GM23248 (cell line): ENCODE measurements around the gene STOX1. TPM values are rescaled to one million over a fixed set of nuclear protein-coding genes. Genes with fewer than 3 reads are reported as not detected.

Source experiments
- DNase-seq: peaks from one replicate; pipeline ENCODE4 v3.0.0-alpha.2; 2015
- H2AFZ ChIP-seq: fragments of 200-600 bp; sonication (generic); 2 replicates; pipeline ENCODE4 v1.6.1; 2016; ENCODE audit warnings: antibody characterized with exemption
- H3F3A ChIP-seq: fragments of 200-600 bp; sonication (generic); 2 replicates; pipeline ENCODE4 v1.6.1; 2016; ENCODE audit warnings: mild to moderate bottlenecking, antibody characterized with exemption, mixed run types; ENCODE audit not compliant: insufficient read depth
- H3K27ac ChIP-seq: fragments of 200-600 bp; sonication (generic); 2 replicates; pipeline ENCODE4 v1.5.1; 2016; ENCODE audit warnings: mild to moderate bottlenecking
- H3K27me3 ChIP-seq: fragments of 200-600 bp; sonication (generic); replicated peaks from 2 replicates; pipeline ENCODE4 v1.6.1; 2016; ENCODE audit warnings: mild to moderate bottlenecking; ENCODE audit not compliant: insufficient read depth
- H3K36me3 ChIP-seq: fragments of 200-600 bp; sonication (generic); 2 replicates; pipeline ENCODE4 v1.6.1; 2016; ENCODE audit warnings: low read depth, mild to moderate bottlenecking
- H3K4me1 ChIP-seq: fragments of 200-600 bp; sonication (generic); 2 replicates; pipeline ENCODE4 v1.6.1; 2016; ENCODE audit warnings: mild to moderate bottlenecking; ENCODE audit not compliant: insufficient read depth
- H3K4me2 ChIP-seq: fragments of 200-600 bp; sonication (generic); one replicate; pipeline ENCODE4 v1.6.1; 2016; ENCODE audit warnings: mild to moderate bottlenecking; ENCODE audit not compliant: unreplicated experiment
- H3K4me3 ChIP-seq: fragments of 200-600 bp; sonication (generic); 2 replicates; pipeline ENCODE4 v1.5.1; 2016; ENCODE audit warnings: mild to moderate bottlenecking
- H3K79me2 ChIP-seq: fragments of 200-600 bp; sonication (generic); 2 replicates; pipeline ENCODE4 v1.6.1; 2016; ENCODE audit warnings: mild to moderate bottlenecking; ENCODE audit not compliant: insufficient read depth
- H3K9ac ChIP-seq: fragments of 200-600 bp; sonication (generic); 2 replicates; pipeline ENCODE4 v1.6.1; 2016; ENCODE audit warnings: mild to moderate bottlenecking
- H3K9me2 ChIP-seq: fragments of 200-600 bp; sonication (generic); 2 replicates; pipeline ENCODE4 v1.6.1; 2016; ENCODE audit warnings: mixed run types, mild to moderate bottlenecking, moderate library complexity; ENCODE audit not compliant: insufficient read depth
- H3K9me3 ChIP-seq: fragments of 200-600 bp; sonication (generic); one replicate; pipeline ENCODE4 v1.6.1; 2017; ENCODE audit warnings: low read depth
- H4K20me1 ChIP-seq: fragments of 200-600 bp; sonication (generic); 2 replicates; pipeline ENCODE4 v1.6.0; 2016; ENCODE audit not compliant: insufficient read depth
- EZH2 ChIP-seq: fragments of 200-600 bp; sonication (generic); IDR thresholded peaks from 2 replicates; pipeline ENCODE4 v1.6.1; 2018; ENCODE audit warnings: antibody characterized with exemption, mild to moderate bottlenecking; ENCODE audit not compliant: insufficient read depth, poor library complexity, severe bottlenecking
- EZH2phosphoT487 ChIP-seq: fragments of 200-600 bp; sonication (generic); IDR thresholded peaks from 2 replicates; pipeline ENCODE4 v1.6.1; 2018; ENCODE audit warnings: antibody characterized with exemption, moderate library complexity, mild to moderate bottlenecking, low read depth; ENCODE audit not compliant: insufficient read depth
- WGBS, 2 experiments: methylation state at CpG; one replicate each; pipeline ENCODE4 v1.1.6; 2015 to 2017; ENCODE audit warnings: low lambda C conversion rate in 2 of 2, low coverage in 1 of 2; ENCODE audit errors: missing lambda C conversion rate in 2 of 2; 5-methylcytosine and 5-hydroxymethylcytosine counted together
- in situ Hi-C: fragments of 300-500 bp; cut with MboI; formaldehyde crosslinking; loops from 2 replicates; pipeline ENCODE4 v1.15.0; 2020
- polyA plus RNA-seq: library from polyadenylated mRNA; unstranded; fragments of >200 nt; fragmentation: Nextera tagmentation; extraction: Ambion mirVana; gene quantifications from 2 replicates; pipeline ENCODE4 v1.2.1, GENCODE V29; 2016
- total RNA-seq: library from RNA; depleted of rRNA; stranded (reverse); fragments of >200 nt; shearing (Covaris generic); gene quantifications from 2 replicates; pipeline ENCODE4 v1.2.3, GENCODE V29; 2014

The STOX1 gene
- total and polyA plus RNA-seq, 2 experiments from 2014 or later: not detected

- in situ Hi-C loops: no loop called here
- H3K27me3 ChIP-seq: no peaks in the 10 kb centered on the region
- H3K4me1 ChIP-seq: peaks cover 15% of the 10 kb centered on the region
- peak overlapping the region; percentile 94 for H3K9ac ChIP-seq
- no peaks in the 10 kb centered on the region for H3K9me3 ChIP-seq
- peak overlapping the region; percentile 97 for H3K4me2 ChIP-seq
- peak overlapping the region; percentile 97 for H2AFZ ChIP-seq
- H3F3A ChIP-seq: peaks cover 8% of the 10 kb centered on the region
- WGBS, 2 experiments: 2 to 3% methylated on average over 39 to 40 of the region's 40 CpGs
- 0 out of 2 replicates have a peak, but pooled peaks cover 6% of the 10 kb centered on the region for H3K36me3 ChIP-seq
- peak overlapping the region; percentile 98 for H3K27ac ChIP-seq
- H3K4me3 ChIP-seq: peak overlapping the region; percentile 96
- H3K79me2 ChIP-seq: peaks cover 44% of the 10 kb centered on the region
- TF ChIP-seq EZH2phosphoT487 (no peak), EZH2 (no peak)
- H3K9me2 ChIP-seq: no peaks in the 10 kb centered on the region
- no peaks in the 10 kb centered on the region for H4K20me1 ChIP-seq
- DNase-seq: peak; percentile 88
Observed at GRCh38 chr10:68900427-68901104, 73.2 kb downstream of the STOX1 start.

GRCh38 chr10:68901105-68901927, 74.0 kb downstream of the STOX1 start, which contains the start of gene DDX50:
Gene DDX50 (plus strand): TSS chr10:68901315. CDS start chr10:68901385, 70 bp downstream.
- H3K4me3 ChIP-seq: peak within 1 kb of the TSS; percentile 96
- peak within 1 kb of the TSS; percentile 97 for H2AFZ ChIP-seq
- H4K20me1 ChIP-seq: no peaks in the 10 kb centered on the region
- H3K4me1 ChIP-seq: peaks cover 15% of the 10 kb centered on the region
- no peaks in the 10 kb centered on the region for H3K27me3 ChIP-seq
- no peaks in the 10 kb centered on the region for H3K9me2 ChIP-seq
- TF ChIP-seq EZH2phosphoT487 (no peak), EZH2 (no peak)
- H3K9ac ChIP-seq: peak within 1 kb of the TSS; percentile 94
- peak within 1 kb of the TSS; percentile 98 for H3K27ac ChIP-seq
- H3K79me2 ChIP-seq: peaks cover 51% of the 10 kb centered on the region
- in situ Hi-C loops: no loop called here
- 0 out of 2 replicates have a peak, but pooled peaks cover 6% of the 10 kb centered on the region for H3K36me3 ChIP-seq
- H3K9me3 ChIP-seq: no peaks in the 10 kb centered on the region
- peak within 1 kb of the TSS; percentile 97 for H3K4me2 ChIP-seq
- peaks cover 8% of the 10 kb centered on the region for H3F3A ChIP-seq
- peak; percentile 100 for DNase-seq
- WGBS, 2 experiments: 0 to 1% methylated on average over 37 to 43 of the region's 47 CpGs

DNA sequence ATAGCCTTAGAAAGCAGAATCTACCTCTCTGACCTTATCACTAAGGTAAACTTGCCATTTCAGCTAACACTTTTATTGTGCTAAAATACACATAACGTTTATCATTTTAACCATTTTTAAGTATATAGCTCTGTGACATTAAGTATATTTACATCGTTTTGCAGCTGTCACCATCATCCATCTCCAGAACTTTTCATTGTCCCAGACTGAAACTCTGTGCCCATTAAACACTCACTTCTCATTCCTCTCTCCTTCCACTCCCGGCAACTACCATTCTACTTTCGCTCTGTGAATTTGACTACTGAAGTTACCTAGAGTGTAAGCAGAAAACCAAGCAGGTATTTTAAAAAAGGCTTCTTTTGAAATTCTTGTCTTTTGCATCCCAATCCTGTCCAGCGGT, 75.1 kb downstream of the STOX1 start:
- H2AFZ ChIP-seq: no peak overlapping the region
- H3K9ac ChIP-seq: peak overlapping the region; percentile 94
- peaks cover 15% of the 10 kb centered on the region for H3K4me1 ChIP-seq
- H3K4me2 ChIP-seq: peak overlapping the region; percentile 94
- H3F3A ChIP-seq: peaks cover 8% of the 10 kb centered on the region
- peak overlapping the region; percentile 98; the same call in 1 of the 2 replicates for H3K27ac ChIP-seq
- H3K36me3 ChIP-seq: peaks cover 14% of the 10 kb centered on the region
- no peak for TF ChIP-seq EZH2
- TF ChIP-seq EZH2phosphoT487: no peak
- H3K27me3 ChIP-seq: no peaks in the 10 kb centered on the region
- WGBS, 2 experiments: 57 to 62% methylated on average over 5 of the region's 5 CpGs
- H3K4me3 ChIP-seq: peak overlapping the region; percentile 96
- no peak for DNase-seq
- peaks cover 62% of the 10 kb centered on the region for H3K79me2 ChIP-seq
- no peaks in the 10 kb centered on the region for H4K20me1 ChIP-seq
- no peaks in the 10 kb centered on the region for H3K9me2 ChIP-seq
- in situ Hi-C loops: no loop called here
- H3K9me3 ChIP-seq: no peaks in the 10 kb centered on the region

DNA sequence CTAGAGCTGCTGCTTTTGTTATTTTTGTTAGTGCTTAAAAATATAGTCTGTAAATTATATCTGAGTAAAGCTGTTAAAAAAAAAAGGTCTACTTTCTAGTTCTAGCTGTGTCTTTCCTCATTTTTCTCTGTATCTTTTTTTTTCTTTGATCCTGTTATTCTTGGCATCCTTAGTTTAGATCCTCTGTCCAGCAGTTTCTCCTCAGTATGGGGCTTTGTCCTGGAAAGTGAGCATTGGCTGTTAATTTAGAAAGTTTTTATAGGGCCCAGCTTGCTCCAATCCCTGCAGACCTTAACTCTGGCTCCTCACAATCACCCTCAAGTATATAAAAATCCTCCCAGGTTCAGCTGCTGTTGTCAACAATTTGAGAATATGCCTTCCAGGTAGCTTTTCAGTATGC, 97.3 kb downstream of the STOX1 start:
- Histone ChIP-seq H4K20me1 (no peaks in the 10 kb centered on the region), H3F3A (peaks cover 11% of the 10 kb centered on the region; the same call in 1 of the 2 replicates), H3K4me3 (no peak overlapping the region), H3K9me3 (no peaks in the 10 kb centered on the region), H3K9ac (no peak overlapping the region), H3K27ac (no peak overlapping the region), H3K36me3 (peaks cover 33% of the 10 kb centered on the region), H2AFZ (no peak overlapping the region), H3K9me2 (no peaks in the 10 kb centered on the region), H3K4me1 (no peaks in the 10 kb centered on the region), H3K79me2 (peaks cover 88% of the 10 kb centered on the region), H3K27me3 (no peaks in the 10 kb centered on the region), H3K4me2 (no peak overlapping the region)
- no peak for DNase-seq
- in situ Hi-C loops: no loop called here
- TF ChIP-seq EZH2 (no peak), EZH2phosphoT487 (no peak)
